ENCODE measurements around the gene USP17L19.
"Not testable (repeated sequence)": the region's sequence is repeated elsewhere in the genome, so short reads cannot be mapped to it uniquely, and the experiment has no call there.

USP17L19 gene

DNA sequence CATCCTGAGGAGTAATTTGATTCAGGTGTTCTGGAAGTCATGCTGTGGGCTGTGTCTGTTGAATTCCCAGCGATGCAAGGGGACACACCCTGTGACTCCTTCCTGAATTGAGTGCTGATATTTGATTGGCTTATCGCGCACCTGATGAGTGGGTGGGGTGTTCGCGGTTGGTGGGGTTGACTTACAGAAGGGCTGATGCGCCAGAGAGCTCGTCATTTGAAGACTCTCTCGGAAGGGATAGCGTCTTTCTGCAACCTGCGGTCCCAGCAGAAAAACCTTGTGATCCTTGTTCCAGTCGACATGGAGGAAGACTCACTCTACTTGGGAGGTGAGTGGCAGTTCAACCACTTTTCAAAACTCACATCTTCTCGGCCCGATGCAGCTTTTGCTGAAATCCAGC is at the start of gene USP17L19:
USP17L19 (plus strand) TSS at position 301 of the 400 bp plus-strand sequence; CDS start at position 301, 0 bp downstream.
- not testable (repeated sequence) for DNase-seq

DNA sequence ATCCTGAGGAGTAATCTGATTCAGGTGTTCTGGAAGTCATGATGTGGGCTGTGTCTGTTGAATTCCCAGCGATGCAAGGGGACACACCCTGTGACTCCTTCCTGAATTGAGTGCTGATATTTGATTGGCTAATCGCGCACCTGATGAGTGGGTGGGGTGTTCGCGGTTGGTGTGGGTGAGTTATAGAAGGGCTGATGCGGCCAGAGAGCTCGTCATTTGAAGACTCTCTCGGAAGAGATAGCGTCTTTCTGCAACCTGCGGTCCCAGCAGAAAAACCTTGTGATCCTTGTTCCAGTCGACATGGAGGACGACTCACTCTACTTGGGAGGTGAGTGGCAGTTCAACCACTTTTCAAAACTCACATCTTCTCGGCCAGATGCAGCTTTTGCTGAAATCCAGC is 42.8 kb upstream of the USP17L19 start, which contains the start of gene USP17L10:
USP17L10 (plus strand) TSS at position 301 of the 400 bp plus-strand sequence; CDS start at position 301, 0 bp downstream.
- DNase-seq = not testable (repeated sequence)

DNA sequence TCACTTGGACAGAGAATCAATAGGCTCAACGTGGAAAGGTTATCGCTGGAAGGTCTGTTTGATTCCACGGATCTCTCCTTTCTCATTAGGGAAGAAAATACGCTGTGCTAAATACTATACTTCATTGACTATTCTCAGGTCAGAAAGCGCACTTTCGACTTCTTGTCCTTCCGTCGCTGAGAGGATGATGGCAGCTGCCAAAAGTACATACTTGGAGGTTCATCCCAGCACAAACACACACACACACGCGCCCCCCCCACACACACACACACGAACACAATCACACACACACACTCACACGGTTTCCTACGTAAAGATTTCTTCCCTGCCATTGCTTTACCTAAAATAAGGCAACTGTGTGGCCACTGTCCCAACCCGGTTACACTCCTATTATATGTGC is 38.5 kb upstream of the USP17L19 start:
- not testable (repeated sequence) for DNase-seq

- not testable (repeated sequence) for DNase-seq
These were observed 38.1 kb upstream of the USP17L19 start, which contains the start of gene USP17L11 for GRCh38 chr4:9215105-9215504. Gene USP17L11, plus strand, starts transcription at chr4:9215405. Its CDS starts 0 bp downstream, at chr4:9215405.

DNA sequence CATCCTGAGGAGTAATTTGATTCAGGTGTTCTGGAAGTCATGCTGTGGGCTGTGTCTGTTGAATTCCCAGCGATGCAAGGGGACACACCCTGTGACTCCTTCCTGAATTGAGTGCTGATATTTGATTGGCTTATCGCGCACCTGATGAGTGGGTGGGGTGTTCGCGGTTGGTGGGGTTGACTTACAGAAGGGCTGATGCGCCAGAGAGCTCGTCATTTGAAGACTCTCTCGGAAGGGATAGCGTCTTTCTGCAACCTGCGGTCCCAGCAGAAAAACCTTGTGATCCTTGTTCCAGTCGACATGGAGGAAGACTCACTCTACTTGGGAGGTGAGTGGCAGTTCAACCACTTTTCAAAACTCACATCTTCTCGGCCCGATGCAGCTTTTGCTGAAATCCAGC is 33.3 kb upstream of the USP17L19 start, which contains the start of gene USP17L12:
USP17L12 (plus strand) TSS at position 301 of the 400 bp plus-strand sequence; CDS start at position 301, 0 bp downstream.
- not testable (repeated sequence) for DNase-seq

GRCh38 chr4:9224596-9224995 is 28.6 kb upstream of the USP17L19 start, which contains the start of gene USP17L13:
Gene USP17L13, plus strand, starts transcription at chr4:9224896. Its CDS starts 0 bp downstream, at chr4:9224896.
- not testable (repeated sequence) for DNase-seq

- DNase-seq = not testable (repeated sequence)
These were observed 22.9 kb upstream of the USP17L19 start for GRCh38 chr4:9230249-9230648.

DNA sequence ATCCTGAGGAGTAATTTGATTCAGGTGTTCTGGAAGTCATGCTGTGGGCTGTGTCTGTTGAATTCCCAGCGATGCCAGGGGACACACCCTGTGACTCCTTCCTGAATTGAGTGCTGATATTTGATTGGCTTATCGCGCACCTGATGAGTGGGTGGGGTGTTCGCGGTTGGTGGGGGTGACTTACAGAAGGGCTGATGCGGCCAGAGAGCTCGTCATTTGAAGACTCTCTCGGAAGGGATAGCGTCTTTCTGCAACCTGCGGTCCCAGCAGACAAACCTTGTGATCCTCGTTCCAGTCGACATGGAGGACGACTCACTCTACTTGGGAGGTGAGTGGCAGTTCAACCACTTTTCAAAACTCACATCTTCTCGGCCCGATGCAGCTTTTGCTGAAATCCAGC is 19.1 kb upstream of the USP17L19 start, which contains the start of gene USP17L15:
USP17L15 (plus strand) TSS at position 301 of the 400 bp plus-strand sequence; CDS start at position 301, 0 bp downstream.
- DNase-seq = not testable (repeated sequence)

DNA sequence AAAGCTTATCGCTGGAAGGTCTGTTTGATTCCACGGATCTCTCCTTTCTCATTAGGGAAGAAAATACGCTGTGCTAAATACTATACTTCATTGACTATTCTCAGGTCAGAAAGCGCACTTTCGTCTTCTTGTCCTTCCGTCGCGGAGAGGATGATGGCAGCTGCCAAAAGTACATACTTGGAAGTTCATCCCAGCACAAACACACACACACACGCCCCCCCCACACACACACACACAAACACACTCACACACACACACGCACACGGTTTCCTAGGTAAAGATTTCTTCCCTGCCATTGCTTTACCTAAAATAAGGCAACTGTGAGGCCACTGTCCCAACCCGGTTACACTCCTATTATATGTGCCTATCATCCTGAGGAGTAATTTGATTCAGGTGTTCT is 14.7 kb upstream of the USP17L19 start:
- DNase-seq = not testable (repeated sequence)

DNA sequence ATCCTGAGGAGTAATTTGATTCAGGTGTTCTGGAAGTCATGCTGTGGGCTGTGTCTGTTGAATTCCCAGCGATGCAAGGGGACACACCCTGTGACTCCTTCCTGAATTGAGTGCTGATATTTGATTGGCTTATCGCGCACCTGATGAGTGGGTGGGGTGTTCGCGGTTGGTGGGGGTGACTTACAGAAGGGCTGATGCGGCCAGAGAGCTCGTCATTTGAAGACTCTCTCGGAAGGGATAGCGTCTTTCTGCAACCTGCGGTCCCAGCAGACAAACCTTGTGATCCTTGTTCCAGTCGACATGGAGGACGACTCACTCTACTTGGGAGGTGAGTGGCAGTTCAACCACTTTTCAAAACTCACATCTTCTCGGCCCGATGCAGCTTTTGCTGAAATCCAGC is 9.6 kb upstream of the USP17L19 start, which contains the start of gene USP17L17:
USP17L17 (plus strand) TSS at position 301 of the 400 bp plus-strand sequence; CDS start at position 301, 0 bp downstream.
- DNase-seq = not testable (repeated sequence)

GRCh38 chr4:9247953-9248680 is 5.1 kb upstream of the USP17L19 start, which contains the start of gene USP17L18:
Gene USP17L18, plus strand, starts transcription at chr4:9248630. Its CDS starts 0 bp downstream, at chr4:9248630.
- not testable (repeated sequence) for DNase-seq

DNA sequence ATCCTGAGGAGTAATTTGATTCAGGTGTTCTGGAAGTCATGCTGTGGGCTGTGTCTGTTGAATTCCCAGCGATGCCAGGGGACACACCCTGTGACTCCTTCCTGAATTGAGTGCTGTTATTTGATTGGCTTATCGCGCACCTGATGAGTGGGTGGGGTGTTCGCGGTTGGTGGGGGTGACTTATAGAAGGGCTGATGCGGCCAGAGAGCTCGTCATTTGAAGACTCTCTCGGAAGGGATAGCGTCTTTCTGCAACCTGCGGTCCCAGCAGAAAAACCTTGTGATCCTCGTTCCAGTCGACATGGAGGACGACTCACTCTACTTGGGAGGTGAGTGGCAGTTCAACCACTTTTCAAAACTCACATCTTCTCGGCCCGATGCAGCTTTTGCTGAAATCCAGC is 4.6 kb downstream of the USP17L19 start, which contains the start of gene USP17L20:
USP17L20 (plus strand) TSS at position 301 of the 400 bp plus-strand sequence; CDS start at position 301, 0 bp downstream.
- not testable (repeated sequence) for DNase-seq

GRCh38 chr4:9262572-9262971 is 9.4 kb downstream of the USP17L19 start, which contains the start of gene USP17L21:
Gene USP17L21, plus strand, starts transcription at chr4:9262872. Its CDS starts 0 bp downstream, at chr4:9262872.
- not testable (repeated sequence) for DNase-seq

DNA sequence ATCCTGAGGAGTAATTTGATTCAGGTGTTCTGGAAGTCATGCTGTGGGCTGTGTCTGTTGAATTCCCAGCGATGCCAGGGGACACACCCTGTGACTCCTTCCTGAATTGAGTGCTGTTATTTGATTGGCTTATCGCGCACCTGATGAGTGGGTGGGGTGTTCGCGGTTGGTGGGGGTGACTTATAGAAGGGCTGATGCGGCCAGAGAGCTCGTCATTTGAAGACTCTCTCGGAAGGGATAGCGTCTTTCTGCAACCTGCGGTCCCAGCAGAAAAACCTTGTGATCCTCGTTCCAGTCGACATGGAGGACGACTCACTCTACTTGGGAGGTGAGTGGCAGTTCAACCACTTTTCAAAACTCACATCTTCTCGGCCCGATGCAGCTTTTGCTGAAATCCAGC is 14.1 kb downstream of the USP17L19 start, which contains the start of gene USP17L22:
USP17L22 (plus strand) TSS at position 301 of the 400 bp plus-strand sequence; CDS start at position 301, 0 bp downstream.
- DNase-seq = not testable (repeated sequence)

GRCh38 chr4:9271719-9272118 is 18.5 kb downstream of the USP17L19 start:
- not testable (repeated sequence) for DNase-seq
